ENCODE measurements around the gene CNMD. TPM values are rescaled to one million over a fixed set of nuclear protein-coding genes. Genes with fewer than 3 reads are reported as not detected.
"Not testable (repeated sequence)": the region's sequence is repeated elsewhere in the genome, so short reads cannot be mapped to it uniquely, and the experiment has no call there.

The CNMD gene
- total and polyA plus RNA-seq, 4 donors = not detected

DNA sequence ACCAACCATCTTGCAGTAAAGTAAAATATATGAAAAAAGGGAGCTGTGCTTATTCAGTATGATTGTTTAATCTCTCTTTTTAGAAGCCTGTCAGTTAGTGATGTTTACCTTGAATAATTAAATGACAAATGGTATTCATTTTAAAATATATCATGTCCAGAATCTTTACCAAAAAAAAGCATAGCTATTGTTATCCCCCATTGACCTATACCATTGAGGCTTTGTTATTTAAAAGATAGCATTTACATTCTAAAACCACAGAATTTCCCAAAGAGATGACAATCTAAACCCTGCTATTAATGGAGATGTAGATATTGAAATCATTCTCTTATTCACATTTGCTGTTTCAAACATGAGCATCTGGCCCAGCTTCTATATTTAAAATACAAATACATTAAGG lies 2.2 kb downstream of the CNMD start:
- Histone ChIP-seq H3K4me3 (ENCODE audit: low read length in 2 of 2) (no peak overlapping the region), H3K36me3 (ENCODE audit: control insufficient read depth in 1 of 2, insufficient read depth in 2 of 2, low read length in 1 of 2) (no peaks in the 10 kb centered on the region), H3K27me3 (ENCODE audit: control insufficient read depth in 1 of 2, insufficient read depth in 2 of 2, low read length in 1 of 2) (peaks cover 0 to 5% of the 10 kb centered on the region in 2 donors), H3K9me3 (ENCODE audit: control insufficient read depth, low read length) (peaks cover 1% of the 10 kb centered on the region), H3K4me1 (ENCODE audit: control insufficient read depth in 1 of 2, insufficient read depth in 2 of 2, low read length in 2 of 2) (no peaks in the 10 kb centered on the region), H3K27ac (ENCODE audit: low read depth in 1 of 2, low read length in 2 of 2) (no peak overlapping the region)
- DNase-seq (no peak), ATAC-seq (ENCODE audit: low FRiP score) (no peak)
- intact Hi-C loops (cut with DNase I) = no loop called here

- DNase-seq = no peak
- Histone ChIP-seq H3K36me3 (ENCODE audit: control insufficient read depth in 1 of 2, insufficient read depth in 2 of 2, low read length in 1 of 2) (no peaks in the 10 kb centered on the region), H3K4me3 (ENCODE audit: low read length in 2 of 2) (no peak overlapping the region), H3K27ac (ENCODE audit: low read depth in 1 of 2, low read length in 2 of 2) (no peak overlapping the region), H3K4me1 (ENCODE audit: control insufficient read depth in 1 of 2, insufficient read depth in 2 of 2, low read length in 2 of 2) (no peaks in the 10 kb centered on the region), H3K27me3 (ENCODE audit: control insufficient read depth in 1 of 2, insufficient read depth in 2 of 2, low read length in 1 of 2) (peaks cover 0 to 5% of the 10 kb centered on the region in 2 donors), H3K9me3 (ENCODE audit: control insufficient read depth, low read length) (peaks cover 1% of the 10 kb centered on the region)
- intact Hi-C loops (cut with DNase I) = no loop called here
- 91% methylated on average over 2 of the region's 2 CpGs for WGBS, 2 donors
- no peak for ATAC-seq (ENCODE audit: low FRiP score)
Measured at GRCh38 chr13:52736891-52737290, 2.7 kb downstream of the CNMD start.

DNA sequence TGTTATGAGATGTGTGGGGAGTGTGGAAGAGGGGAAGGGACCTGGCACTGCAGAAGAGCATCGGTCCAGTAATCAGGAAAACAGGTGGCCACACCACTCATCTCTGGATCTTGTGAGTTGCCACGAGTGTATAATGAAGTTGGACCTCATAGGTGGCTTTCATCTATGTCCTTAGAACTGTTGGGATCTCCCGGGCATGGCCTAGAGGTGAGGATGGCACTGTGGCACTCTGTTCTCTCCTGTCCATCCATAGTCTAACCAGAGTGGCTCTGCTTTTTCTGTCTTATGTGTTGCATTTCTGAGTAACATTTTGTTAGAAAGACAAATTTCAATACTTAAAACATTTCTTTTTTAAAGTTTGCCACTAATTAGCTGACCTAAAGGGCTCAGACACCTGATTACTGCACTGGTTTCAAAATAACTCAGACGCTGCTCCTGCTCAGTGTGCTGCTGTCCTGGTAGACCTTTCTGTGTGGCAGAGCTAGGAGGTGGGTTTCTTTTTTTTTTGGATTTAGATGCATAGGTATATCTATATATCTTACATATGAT lies 5.5 kb downstream of the CNMD start:
- H3K4me3 ChIP-seq (ENCODE audit: low read length in 2 of 2) = no peak overlapping the region
- peaks cover 0 to 3% of the 10 kb centered on the region in 2 donors for H3K27me3 ChIP-seq (ENCODE audit: control insufficient read depth in 1 of 2, insufficient read depth in 2 of 2, low read length in 1 of 2)
- intact Hi-C loops (cut with DNase I) = no loop called here
- DNase-seq = no peak
- ATAC-seq (ENCODE audit: low FRiP score) = no peak
- H3K27ac ChIP-seq (ENCODE audit: low read depth in 1 of 2, low read length in 2 of 2) = no peak overlapping the region
- H3K4me1 ChIP-seq (ENCODE audit: control insufficient read depth in 1 of 2, insufficient read depth in 2 of 2, low read length in 2 of 2) = no peaks in the 10 kb centered on the region
- H3K36me3 ChIP-seq (ENCODE audit: control insufficient read depth in 1 of 2, insufficient read depth in 2 of 2, low read length in 1 of 2) = no peaks in the 10 kb centered on the region
- WGBS, 2 donors = 80 to 87% methylated on average over 4 of the region's 4 CpGs
- H3K9me3 ChIP-seq (ENCODE audit: control insufficient read depth, low read length) = peaks cover 4% of the 10 kb centered on the region

GRCh38 chr13:52726258-52726657 lies 13.4 kb downstream of the CNMD start:
- Histone ChIP-seq H3K9me3 (ENCODE audit: control insufficient read depth, low read length) (peaks cover 5% of the 10 kb centered on the region), H3K36me3 (ENCODE audit: control insufficient read depth in 1 of 2, insufficient read depth in 2 of 2, low read length in 1 of 2) (peaks cover 0 to 2% of the 10 kb centered on the region in 2 donors), H3K27me3 (ENCODE audit: control insufficient read depth in 1 of 2, insufficient read depth in 2 of 2, low read length in 1 of 2) (no peaks in the 10 kb centered on the region), H3K27ac (ENCODE audit: low read depth in 1 of 2, low read length in 2 of 2) (no peak overlapping the region), H3K4me1 (ENCODE audit: control insufficient read depth in 1 of 2, insufficient read depth in 2 of 2, low read length in 2 of 2) (no peaks in the 10 kb centered on the region), H3K4me3 (ENCODE audit: low read length in 2 of 2) (no peak overlapping the region)
- intact Hi-C loops (cut with DNase I) = no loop called here
- ATAC-seq (ENCODE audit: low FRiP score) (no peak), DNase-seq (no peak)
- WGBS, 2 donors = 84 to 88% methylated on average over 2 of the region's 2 CpGs

- Histone ChIP-seq H3K27me3 (ENCODE audit: control insufficient read depth in 1 of 2, insufficient read depth in 2 of 2, low read length in 1 of 2) (no peaks in the 10 kb centered on the region), H3K36me3 (ENCODE audit: control insufficient read depth in 1 of 2, insufficient read depth in 2 of 2, low read length in 1 of 2) (peaks cover 0 to 2% of the 10 kb centered on the region in 2 donors), H3K27ac (ENCODE audit: low read depth in 1 of 2, low read length in 2 of 2) (no peak overlapping the region), H3K9me3 (ENCODE audit: control insufficient read depth, low read length) (peaks cover 2% of the 10 kb centered on the region), H3K4me1 (ENCODE audit: control insufficient read depth in 1 of 2, insufficient read depth in 2 of 2, low read length in 2 of 2) (no peaks in the 10 kb centered on the region), H3K4me3 (ENCODE audit: low read length in 2 of 2) (no peak overlapping the region)
- DNase-seq = no peak
- whole genome bisulfite sequencing, 2 donors = 33 to 48% methylated on average over 1 of the region's 1 CpG
- no peak for ATAC-seq (ENCODE audit: low FRiP score)
- intact Hi-C loops (cut with DNase I) = no loop called here
Measured at GRCh38 chr13:52725302-52725701, 14.3 kb downstream of the CNMD start.

DNA sequence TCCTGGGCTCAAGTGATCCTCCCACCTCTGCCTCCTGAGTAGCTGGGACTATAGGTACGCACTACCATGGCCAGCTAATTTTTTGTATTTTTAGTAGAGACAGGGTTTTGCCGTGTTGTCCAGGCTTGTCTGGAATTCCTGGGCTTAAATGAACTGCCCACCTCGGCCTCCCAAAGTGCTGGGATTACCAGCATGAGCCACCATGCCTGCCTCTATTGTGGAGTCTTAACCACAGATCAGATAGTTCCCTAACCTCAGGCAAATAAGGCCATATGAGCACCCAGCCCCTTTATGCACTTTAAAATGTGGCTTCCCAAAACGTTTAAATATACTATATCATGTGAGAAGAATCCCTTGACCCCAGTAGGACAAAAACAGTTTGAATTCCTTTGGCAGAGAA lies 16.4 kb downstream of the CNMD start:
- WGBS, 2 donors = 77 to 82% methylated on average over 4 of the region's 4 CpGs
- H3K4me1 ChIP-seq (ENCODE audit: control insufficient read depth in 1 of 2, insufficient read depth in 2 of 2, low read length in 2 of 2) = no peaks in the 10 kb centered on the region
- no peak overlapping the region for H3K27ac ChIP-seq (ENCODE audit: low read depth in 1 of 2, low read length in 2 of 2)
- intact Hi-C loops (cut with DNase I) = no loop called here
- H3K36me3 ChIP-seq (ENCODE audit: control insufficient read depth in 1 of 2, insufficient read depth in 2 of 2, low read length in 1 of 2) = peaks cover 0 to 2% of the 10 kb centered on the region in 2 donors
- no peaks in the 10 kb centered on the region for H3K27me3 ChIP-seq (ENCODE audit: control insufficient read depth in 1 of 2, insufficient read depth in 2 of 2, low read length in 1 of 2)
- H3K9me3 ChIP-seq (ENCODE audit: control insufficient read depth, low read length) = peaks cover 2% of the 10 kb centered on the region
- DNase-seq (no peak), ATAC-seq (ENCODE audit: low FRiP score) (no peak)
- no peak overlapping the region for H3K4me3 ChIP-seq (ENCODE audit: low read length in 2 of 2)

GRCh38 chr13:52721356-52721755 lies 18.3 kb downstream of the CNMD start:
- ATAC-seq (ENCODE audit: low FRiP score); DNase-seq; H3K27ac ChIP-seq (ENCODE audit: low read depth in 1 of 2, low read length in 2 of 2); H3K36me3 ChIP-seq (ENCODE audit: control insufficient read depth in 1 of 2, insufficient read depth in 2 of 2, low read length in 1 of 2); H3K4me3 ChIP-seq (ENCODE audit: low read length in 2 of 2); H3K9me3 ChIP-seq (ENCODE audit: control insufficient read depth, low read length); H3K4me1 ChIP-seq (ENCODE audit: control insufficient read depth in 1 of 2, insufficient read depth in 2 of 2, low read length in 2 of 2); intact Hi-C loops (cut with DNase I); H3K27me3 ChIP-seq (ENCODE audit: control insufficient read depth in 1 of 2, insufficient read depth in 2 of 2, low read length in 1 of 2): not testable (repeated sequence)
- WGBS, 2 donors = 88 to 89% methylated on average over 2 of the region's 2 CpGs

DNA sequence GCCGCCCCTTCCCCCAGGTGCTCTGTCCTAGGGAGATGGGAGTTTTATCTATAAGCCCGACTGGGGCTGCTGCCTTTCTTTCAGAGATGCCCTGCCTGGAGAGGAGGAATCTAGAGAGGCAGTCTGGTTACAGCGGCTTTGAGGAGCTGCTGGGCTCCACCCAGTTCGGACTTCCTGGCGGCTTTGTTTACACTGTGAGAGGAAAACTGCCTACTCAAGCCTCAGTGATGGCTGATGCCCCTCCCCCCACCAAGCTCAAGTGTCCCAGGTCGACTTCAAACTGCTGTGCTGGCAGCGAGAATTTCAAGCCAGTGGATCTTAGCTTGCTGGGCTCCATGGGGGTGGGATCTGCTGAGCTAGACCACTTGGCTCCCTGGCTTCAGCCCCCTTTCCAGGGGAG lies 18.7 kb downstream of the CNMD start:
- DNase-seq; H3K9me3 ChIP-seq (ENCODE audit: control insufficient read depth, low read length); ATAC-seq (ENCODE audit: low FRiP score); H3K36me3 ChIP-seq (ENCODE audit: control insufficient read depth in 1 of 2, insufficient read depth in 2 of 2, low read length in 1 of 2); H3K4me3 ChIP-seq (ENCODE audit: low read length in 2 of 2); H3K4me1 ChIP-seq (ENCODE audit: control insufficient read depth in 1 of 2, insufficient read depth in 2 of 2, low read length in 2 of 2); H3K27me3 ChIP-seq (ENCODE audit: control insufficient read depth in 1 of 2, insufficient read depth in 2 of 2, low read length in 1 of 2); intact Hi-C loops (cut with DNase I); H3K27ac ChIP-seq (ENCODE audit: low read depth in 1 of 2, low read length in 2 of 2): not testable (repeated sequence)
- WGBS, 2 donors = 64 to 72% methylated on average over 7 of the region's 7 CpGs

- intact Hi-C loops (cut with DNase I) = no loop called here
- no peak overlapping the region for H3K4me3 ChIP-seq (ENCODE audit: low read length in 2 of 2)
- 49 to 59% methylated on average over 3 of the region's 3 CpGs for WGBS, 2 donors
- H3K27ac ChIP-seq (ENCODE audit: low read depth in 1 of 2, low read length in 2 of 2) = no peak overlapping the region
- H3K27me3 ChIP-seq (ENCODE audit: control insufficient read depth in 1 of 2, insufficient read depth in 2 of 2, low read length in 1 of 2) = no peaks in the 10 kb centered on the region
- H3K4me1 ChIP-seq (ENCODE audit: control insufficient read depth in 1 of 2, insufficient read depth in 2 of 2, low read length in 2 of 2) = no peaks in the 10 kb centered on the region
- H3K36me3 ChIP-seq (ENCODE audit: control insufficient read depth in 1 of 2, insufficient read depth in 2 of 2, low read length in 1 of 2) = no peaks in the 10 kb centered on the region
- no peak for ATAC-seq (ENCODE audit: low FRiP score)
- peak in 1 of 2 donors; percentile 67 for DNase-seq
- H3K9me3 ChIP-seq (ENCODE audit: control insufficient read depth, low read length) = no peaks in the 10 kb centered on the region
Measured at GRCh38 chr13:52713894-52714293, 25.7 kb downstream of the CNMD start.
